Ovary (tissue), 9 donors: ENCODE measurements around the gene CYB5R3. TPM values are rescaled to one million over a fixed set of nuclear protein-coding genes. Genes with fewer than 3 reads are reported as not detected.
"Not testable (repeated sequence)": the region's sequence is repeated elsewhere in the genome, so short reads cannot be mapped to it uniquely, and the experiment has no call there.

Experiments
- DNase-seq, 5 donors: peaks; one replicate each; pipeline ENCODE4 v3.0.0-alpha.2; 2019 to 2020
- H3K27ac ChIP-seq, 2 donors: fragments of 200-600 bp; one replicate each; pipeline versions ENCODE4 v1.5.1 to v1.8.0; 2019 to 2022
- H3K27me3 ChIP-seq: fragments of 200-600 bp; one replicate; pipeline ENCODE4 v1.8.0; 2022
- H3K36me3 ChIP-seq: fragments of 200-600 bp; sonication (generic); one replicate; pipeline ENCODE4 v1.5.1; 2019
- H3K4me1 ChIP-seq: one replicate; pipeline ENCODE4 v1.8.1; 2013; ENCODE audit warnings: mild to moderate bottlenecking, moderate library complexity; ENCODE audit not compliant: insufficient read depth
- H3K4me3 ChIP-seq: fragments of 200-600 bp; sonication (generic); one replicate; pipeline ENCODE4 v1.5.1; 2017
- H3K9me3 ChIP-seq, 2 donors: fragments of 200-600 bp in 1 of 2; sonication (generic) in 1 of 2; one replicate each; pipeline versions ENCODE4 v1.5.1 to v1.8.1; 2013 to 2019; ENCODE audit warnings: mild to moderate bottlenecking in 1 of 2, moderate library complexity in 1 of 2
- EP300 ChIP-seq: sonication (generic); formaldehyde crosslinking; IDR thresholded peaks from one replicate; pipeline ENCODE4 v1.6.1; 2017; ENCODE audit warnings: antibody characterized with exemption
- POLR2A ChIP-seq: fragments of 450-650 bp; IDR thresholded peaks from one replicate; pipeline ENCODE4 v1.6.1; 2017; ENCODE audit warnings: antibody characterized with exemption, mild to moderate bottlenecking, moderate library complexity
- WGBS, 3 donors: extraction: QIAGEN DNeasy Blood & Tissue Kit in 1 of 3; methylation state at CpG; one replicate each; pipeline versions ENCODE4 v1.1.5 to v1.1.7; 2013 to 2017; 5-methylcytosine and 5-hydroxymethylcytosine counted together
- intact Hi-C, 4 donors: fragments of 100-400 bp; cut with DNase I; formaldehyde crosslinking; loops; one replicate each; pipeline versions ENCODE4 v1.11.0 to v1.15.1; 2022 to 2023
- polyA plus RNA-seq, 2 donors: library from polyadenylated mRNA; stranded (reverse); fragments of 200-250 nt in 1 of 2; fragments of 350-450 nt in 1 of 2; fragmentation: Illumina TruSeq in 1 of 2; extraction: RNeasy Lipid Tissue Mini Kit (QIAGEN cat#74804) in 1 of 2; gene quantifications; one replicate each; pipeline ENCODE4 v1.2.3, GENCODE V29; 2013 to 2014
- total RNA-seq, 7 donors: library from RNA; depleted of rRNA in 2 of 7; stranded (reverse); fragments of >200 nt in 2 of 7; fragmentation: NEBNext Ultra II Directional in 3 of 7; extraction: Animal tissue kit (Norgen Biotek cat#: 25700) in 3 of 7; gene quantifications; one replicate each; pipeline versions ENCODE4 v1.1.0 to v1.2.4, GENCODE V29; 2016 to 2023
- TF ChIP-seq, protein P1 (sequence below), 3 donors: fragments of 450-650 bp in 2 of 3; fragments of 200-600 bp in 1 of 3; IDR thresholded peaks; one replicate each; pipeline versions ENCODE4 v1.5.1 to v1.8.0; 2016 to 2022; ENCODE audit warnings: antibody characterized with exemption in 3 of 3, mild to moderate bottlenecking in 1 of 3
- donor health status: DM: no; HTN: no; CAD: no; lungs with moderate emphysema.
- donor health status: DM: no; HTN: no; CAD: no.
- donor health status: Bipolar disorder and iron deficiency.
- donor health status: DM: yes; HTN: yes; CAD: no.
- donor health status: DM: no; HTN: no; CAD: no.
- donor health status: DM: yes; HTN: yes; CAD: no.

CYB5R3 gene
- total and polyA plus RNA-seq, 9 donors: 56.9 to 279 (median 228) TPM

DNA sequence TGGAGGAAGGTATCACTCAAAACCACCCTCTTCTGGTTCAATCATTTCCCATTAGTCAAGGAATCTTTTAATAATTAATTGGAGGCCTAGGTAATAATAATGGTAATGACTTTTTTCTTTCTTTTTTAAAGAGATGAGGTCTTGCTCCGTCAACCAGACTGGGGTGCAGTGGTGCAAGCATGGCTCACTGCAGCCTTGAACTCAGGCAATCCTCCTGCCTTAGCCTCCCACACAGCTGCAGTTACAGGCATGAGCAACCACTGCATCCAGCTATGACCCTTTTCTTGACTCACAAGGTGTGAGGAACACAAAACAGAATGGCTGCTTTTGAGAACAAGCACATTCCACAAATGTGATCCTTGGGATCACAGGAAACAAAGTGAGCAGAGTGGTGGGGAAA is 38.1 kb downstream of the CYB5R3 start:
- no peak for DNase-seq
- intact Hi-C loops: loop anchor here in 2 of 4 donors (10.0 kb wide), 2 partner anchors 76 to 96 kb away; partner anchors contain the start of gene RRP7A (in 1 of the 2)
- Histone ChIP-seq H3K36me3 (no peaks in the 10 kb centered on the region), H3K9me3 (no peaks in the 10 kb centered on the region), H3K27ac (peak overlapping the region in 1 of 2 donors; percentile 70), H3K27me3 (no peaks in the 10 kb centered on the region), H3K4me3 (no peak overlapping the region), H3K4me1 (peaks cover 27% of the 10 kb centered on the region)
- WGBS, 3 donors: 17 to 27% (median 19%) methylated on average over 1 of the region's 1 CpG
- TF ChIP-seq POLR2A (no peak), EP300 (no peak)
- TF ChIP-seq, protein P1, sequence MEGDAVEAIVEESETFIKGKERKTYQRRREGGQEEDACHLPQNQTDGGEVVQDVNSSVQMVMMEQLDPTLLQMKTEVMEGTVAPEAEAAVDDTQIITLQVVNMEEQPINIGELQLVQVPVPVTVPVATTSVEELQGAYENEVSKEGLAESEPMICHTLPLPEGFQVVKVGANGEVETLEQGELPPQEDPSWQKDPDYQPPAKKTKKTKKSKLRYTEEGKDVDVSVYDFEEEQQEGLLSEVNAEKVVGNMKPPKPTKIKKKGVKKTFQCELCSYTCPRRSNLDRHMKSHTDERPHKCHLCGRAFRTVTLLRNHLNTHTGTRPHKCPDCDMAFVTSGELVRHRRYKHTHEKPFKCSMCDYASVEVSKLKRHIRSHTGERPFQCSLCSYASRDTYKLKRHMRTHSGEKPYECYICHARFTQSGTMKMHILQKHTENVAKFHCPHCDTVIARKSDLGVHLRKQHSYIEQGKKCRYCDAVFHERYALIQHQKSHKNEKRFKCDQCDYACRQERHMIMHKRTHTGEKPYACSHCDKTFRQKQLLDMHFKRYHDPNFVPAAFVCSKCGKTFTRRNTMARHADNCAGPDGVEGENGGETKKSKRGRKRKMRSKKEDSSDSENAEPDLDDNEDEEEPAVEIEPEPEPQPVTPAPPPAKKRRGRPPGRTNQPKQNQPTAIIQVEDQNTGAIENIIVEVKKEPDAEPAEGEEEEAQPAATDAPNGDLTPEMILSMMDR (IDR thresholded peaks at IDR 0.05): no peak

DNA sequence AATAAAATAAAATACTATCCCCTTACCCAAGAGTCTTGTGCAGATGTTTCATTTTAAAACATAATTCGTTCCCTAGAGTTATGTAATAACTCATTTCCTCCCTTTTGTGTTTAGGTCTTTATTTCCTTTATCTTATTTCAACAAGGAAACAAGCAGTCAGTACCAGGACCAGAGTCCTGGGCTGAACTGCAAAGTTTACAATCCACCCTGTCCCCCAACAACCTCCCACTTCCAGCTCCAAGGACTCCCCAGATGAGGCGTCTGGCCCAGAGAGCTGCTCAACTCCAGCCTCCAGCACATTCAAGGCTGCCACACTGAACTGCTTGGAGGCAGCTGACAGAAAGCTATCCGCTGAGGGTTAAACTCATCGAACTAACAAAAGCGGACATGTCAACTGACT is 39.0 kb downstream of the CYB5R3 start:
- WGBS, 3 donors: 3 to 9% (median 7%) methylated on average over 5 of the region's 5 CpGs
- Histone ChIP-seq H3K27ac (peak overlapping the region in 1 of 2 donors; percentile 70), H3K4me1 (peaks cover 27% of the 10 kb centered on the region), H3K27me3 (no peaks in the 10 kb centered on the region), H3K9me3 (no peaks in the 10 kb centered on the region), H3K36me3 (no peaks in the 10 kb centered on the region), H3K4me3 (no peak overlapping the region)
- DNase-seq: peak; percentile 56 to 69 (median 61)
- intact Hi-C loops: loop anchor here in 2 of 4 donors (10.0 kb wide), 2 partner anchors 75 to 95 kb away; partner anchors contain the start of gene RRP7A (in 1 of the 2)
- TF ChIP-seq, protein P1 (IDR thresholded peaks at IDR 0.05): no peak
- TF ChIP-seq EP300: no peak

DNA sequence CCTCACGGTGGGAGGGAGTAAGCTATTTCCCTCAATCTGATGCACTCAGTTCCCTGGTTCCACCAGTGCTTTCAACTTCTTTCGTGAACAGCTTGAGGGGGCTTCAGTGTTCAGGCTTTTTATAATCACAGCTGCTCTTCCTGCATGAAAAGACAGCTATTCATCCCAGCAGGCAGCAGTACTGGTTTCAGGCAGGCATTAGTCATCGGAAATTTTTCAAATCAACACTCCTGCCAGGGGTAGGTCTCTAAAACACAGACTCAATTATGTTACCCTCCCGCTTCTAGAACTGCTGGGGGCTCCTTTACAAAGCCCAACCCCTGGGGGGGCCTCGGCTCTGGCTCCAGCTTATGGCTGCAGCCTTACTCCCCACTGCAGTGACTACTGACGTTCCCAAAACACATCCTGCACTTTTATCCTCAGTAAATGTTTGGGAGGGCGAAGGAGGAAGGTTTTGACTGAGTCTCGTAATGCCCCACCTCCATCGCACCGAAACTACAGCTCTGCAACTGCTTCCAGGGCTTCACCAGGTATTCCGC is 40.3 kb downstream of the CYB5R3 start:
- intact Hi-C loops: no loop called here
- Histone ChIP-seq H3K9me3 (no peaks in the 10 kb centered on the region), H3K27ac (peak overlapping the region; percentile 48 to 70), H3K27me3 (no peaks in the 10 kb centered on the region), H3K4me1 (peaks cover 33% of the 10 kb centered on the region), H3K36me3 (no peaks in the 10 kb centered on the region), H3K4me3 (no peak overlapping the region)
- no peak for DNase-seq
- no peak for TF ChIP-seq POLR2A
- no peak for TF ChIP-seq EP300
- TF ChIP-seq, protein P1 (IDR thresholded peaks at IDR 0.05): no peak
- WGBS, 3 donors: 8 to 12% (median 10%) methylated on average over 11 of the region's 11 CpGs

DNA sequence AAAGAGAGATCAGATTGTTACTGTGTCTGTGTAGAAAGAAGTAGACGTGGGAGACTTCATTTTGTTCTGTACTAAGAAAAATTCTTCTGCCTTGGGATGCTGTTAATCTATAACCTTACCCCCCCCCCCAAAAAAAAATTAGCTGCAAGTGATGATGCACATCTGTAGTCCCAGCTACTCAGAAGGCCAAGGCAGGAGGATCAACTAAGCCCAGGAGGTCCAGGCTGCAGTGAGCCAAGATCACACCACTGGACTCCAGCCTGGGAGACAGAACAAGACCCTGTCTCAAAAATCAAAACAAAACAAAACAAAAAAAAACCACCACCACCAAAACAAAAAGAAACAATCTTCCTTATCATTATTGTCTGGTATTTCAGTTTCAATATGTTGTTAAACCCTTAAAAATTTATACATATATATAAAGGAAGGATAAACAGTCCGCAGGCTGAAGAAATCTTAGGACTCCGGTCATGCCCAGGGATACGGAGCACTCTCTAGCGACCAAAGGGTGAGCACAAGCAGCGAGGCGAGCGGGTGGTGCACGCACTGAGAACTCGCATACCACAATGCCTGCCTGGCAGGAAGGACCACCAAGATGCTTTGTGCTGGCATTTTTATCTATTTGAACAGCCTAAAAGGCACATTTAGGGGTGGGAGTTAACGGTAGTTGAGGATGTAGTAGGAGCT is 40.9 kb downstream of the CYB5R3 start:
- intact Hi-C loops: no loop called here
- TF ChIP-seq, protein P1 (IDR thresholded peaks at IDR 0.05): no peak
- TF ChIP-seq POLR2A (no peak), EP300 (no peak)
- H3K36me3 ChIP-seq: no peaks in the 10 kb centered on the region
- no peak for DNase-seq
- H3K9me3 ChIP-seq: no peaks in the 10 kb centered on the region
- no peaks in the 10 kb centered on the region for H3K27me3 ChIP-seq
- peak overlapping the region; percentile 48 to 70 for H3K27ac ChIP-seq
- WGBS, 3 donors: 10 to 21% (median 21%) methylated on average over 11 of the region's 11 CpGs
- peak overlapping the region; percentile 1 for H3K4me3 ChIP-seq
- peaks cover 33% of the 10 kb centered on the region for H3K4me1 ChIP-seq

DNA sequence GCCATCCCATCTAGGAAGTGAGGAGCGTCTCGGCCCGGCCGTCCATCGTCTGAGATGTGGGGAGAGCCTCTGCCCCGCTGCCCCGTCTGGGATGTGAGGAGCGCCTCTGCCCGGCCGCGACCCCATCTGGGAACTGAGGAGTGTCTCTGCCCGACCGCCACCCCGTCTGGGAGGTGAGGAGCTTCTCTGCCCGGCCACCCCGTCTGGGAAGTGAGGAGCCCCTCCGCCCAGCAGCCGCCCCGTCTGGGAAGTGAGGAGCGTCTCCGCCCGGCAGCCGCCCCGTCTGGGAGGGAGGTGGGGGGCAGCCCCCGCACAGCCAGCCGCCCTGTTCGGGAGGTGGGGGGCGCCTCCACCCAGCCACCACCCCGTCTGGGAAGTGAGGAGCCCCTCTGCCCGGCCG is 41.6 kb downstream of the CYB5R3 start:
- WGBS, 3 donors: 46 to 61% (median 48%) methylated on average over 9 to 31 of the region's 31 CpGs
- H3K27me3 ChIP-seq, intact Hi-C loops, DNase-seq, H3K9me3 ChIP-seq, H3K36me3 ChIP-seq, H3K4me3 ChIP-seq: not testable (repeated sequence)
- Histone ChIP-seq H3K4me1 (peaks cover 33% of the 10 kb centered on the region), H3K27ac (peak overlapping the region in 1 of 2 donors; percentile 14)
